ENCODE results near the gene PTPRD. TPM values are rescaled to one million over a fixed set of nuclear protein-coding genes. Genes with fewer than 3 reads are reported as not detected.

PTPRD gene
- total RNA-seq, 1 experiment from 2014 or later, result 1.8 TPM

GRCh38 chr9:9552665-9553064, 1060.1 kb downstream of the PTPRD start:
- H3K27me3 Mint-ChIP-seq (ENCODE audit: unreplicated experiment), result no peaks in the 10 kb centered on the region
- CTCF ChIA-PET, result no interaction called here
- no TSS peak for BruUV-seq (replicated peaks)
- H3K36me3 Mint-ChIP-seq (ENCODE audit: insufficient read depth, unreplicated experiment), result no peaks in the 10 kb centered on the region
- H3K9me3 Mint-ChIP-seq (ENCODE audit: low read depth, unreplicated experiment), result no peaks in the 10 kb centered on the region
- intact Hi-C loops (cut with micrococcal nuclease; ENCODE audit: unreplicated experiment), result no loop called here
- DNase-seq, result no peak
- H3K4me3 Mint-ChIP-seq (ENCODE audit: low read depth, unreplicated experiment), result no peak overlapping the region
- no peaks in the 10 kb centered on the region for H3K4me1 Mint-ChIP-seq (ENCODE audit: low read depth, unreplicated experiment)
- TF ChIP-seq CTCF (IDR thresholded peaks at IDR 0.05; ENCODE audit: unreplicated experiment), result no peak
- H3K27ac Mint-ChIP-seq (ENCODE audit: unreplicated experiment), result no peak overlapping the region

- H3K4me1 Mint-ChIP-seq (ENCODE audit: low read depth, unreplicated experiment), result no peaks in the 10 kb centered on the region
- DNase-seq, result no peak
- BruUV-seq (replicated peaks), result no TSS peak
- intact Hi-C loops (cut with micrococcal nuclease; ENCODE audit: unreplicated experiment), result no loop called here
- no peak for TF ChIP-seq CTCF (IDR thresholded peaks at IDR 0.05; ENCODE audit: unreplicated experiment)
- no peaks in the 10 kb centered on the region for H3K36me3 Mint-ChIP-seq (ENCODE audit: insufficient read depth, unreplicated experiment)
- H3K27ac Mint-ChIP-seq (ENCODE audit: unreplicated experiment), result no peak overlapping the region
- no peak overlapping the region for H3K4me3 Mint-ChIP-seq (ENCODE audit: low read depth, unreplicated experiment)
- no peaks in the 10 kb centered on the region for H3K9me3 Mint-ChIP-seq (ENCODE audit: low read depth, unreplicated experiment)
- CTCF ChIA-PET, result no interaction called here
- no peaks in the 10 kb centered on the region for H3K27me3 Mint-ChIP-seq (ENCODE audit: unreplicated experiment)
These were observed 1074.0 kb downstream of the PTPRD start for GRCh38 chr9:9538766-9539165.

GRCh38 chr9:9538356-9538755, 1074.4 kb downstream of the PTPRD start:
- H3K27me3 Mint-ChIP-seq (ENCODE audit: unreplicated experiment), result no peaks in the 10 kb centered on the region
- H3K36me3 Mint-ChIP-seq (ENCODE audit: insufficient read depth, unreplicated experiment), result no peaks in the 10 kb centered on the region
- H3K27ac Mint-ChIP-seq (ENCODE audit: unreplicated experiment), result no peak overlapping the region
- intact Hi-C loops (cut with micrococcal nuclease; ENCODE audit: unreplicated experiment), result no loop called here
- DNase-seq, result no peak
- BruUV-seq (replicated peaks), result no TSS peak
- CTCF ChIA-PET, result no interaction called here
- no peak for TF ChIP-seq CTCF (IDR thresholded peaks at IDR 0.05; ENCODE audit: unreplicated experiment)
- no peak overlapping the region for H3K4me3 Mint-ChIP-seq (ENCODE audit: low read depth, unreplicated experiment)
- H3K9me3 Mint-ChIP-seq (ENCODE audit: low read depth, unreplicated experiment), result no peaks in the 10 kb centered on the region
- no peaks in the 10 kb centered on the region for H3K4me1 Mint-ChIP-seq (ENCODE audit: low read depth, unreplicated experiment)

GRCh38 chr9:9536523-9536922, 1076.3 kb downstream of the PTPRD start:
- Mint-ChIP-seq H3K27me3 (ENCODE audit: unreplicated experiment) (no peaks in the 10 kb centered on the region), H3K9me3 (ENCODE audit: low read depth, unreplicated experiment) (no peaks in the 10 kb centered on the region), H3K4me1 (ENCODE audit: low read depth, unreplicated experiment) (no peaks in the 10 kb centered on the region), H3K4me3 (ENCODE audit: low read depth, unreplicated experiment) (no peak overlapping the region), H3K27ac (ENCODE audit: unreplicated experiment) (no peak overlapping the region), H3K36me3 (ENCODE audit: insufficient read depth, unreplicated experiment) (no peaks in the 10 kb centered on the region)
- BruUV-seq (replicated peaks), result no TSS peak
- TF ChIP-seq CTCF (IDR thresholded peaks at IDR 0.05; ENCODE audit: unreplicated experiment), result no peak
- intact Hi-C loops (cut with micrococcal nuclease; ENCODE audit: unreplicated experiment), result no loop called here
- CTCF ChIA-PET, result no interaction called here
- no peak for DNase-seq

All from Calu3 (cell line).